ENCODE data around the gene ZFPM1. TPM values are rescaled to one million over a fixed set of nuclear protein-coding genes. Genes with fewer than 3 reads are reported as not detected.
A peak's percentile ranks its signal among the peaks of the same experiment; 100 is the strongest.

The ZFPM1 gene
- total and polyA plus RNA-seq, 2 experiments from 2014 or later = 0.53 to 2.2 TPM

GRCh38 chr16:88536510-88536909 is 83.4 kb downstream of the ZFPM1 start:
- Mint-ChIP-seq H3K4me3 (peak overlapping the region; percentile 80; the same call in 2 of the 3 replicates), H3K9me3 (no peaks in the 10 kb centered on the region; the same call in 2 of the 3 replicates), H3K36me3 (ENCODE audit: low read depth) (peaks cover 3% of the 10 kb centered on the region; the same call in 2 of the 3 replicates), H3K4me1 (peaks cover 10% of the 10 kb centered on the region), H3K27ac (no peak overlapping the region), H3K27me3 (ENCODE audit: insufficient read depth, low read depth, poor library complexity) (peaks cover 16% of the 10 kb centered on the region)
- no peak overlapping the region for H3K27ac ChIP-seq (ENCODE audit: low read depth)
- peaks cover 5% of the 10 kb centered on the region; the same call in 1 of the 2 replicates for H3F3A ChIP-seq (replicated peaks; ENCODE audit: low read depth)
- H3K4me2 ChIP-seq = no peak overlapping the region
- H3K79me2 ChIP-seq (replicated peaks; ENCODE audit: insufficient read depth) = no peaks in the 10 kb centered on the region
- no peaks in the 10 kb centered on the region for H4K20me1 ChIP-seq (replicated peaks; ENCODE audit: insufficient read depth)
- no peaks in the 10 kb centered on the region for H3K27me3 ChIP-seq (ENCODE audit: insufficient read depth)
- no peak overlapping the region for H2AFZ ChIP-seq
- no peak for TF ChIP-seq CTCF (conservative IDR thresholded peaks at IDR 0.05; ENCODE audit: low read depth in 2 of 2)
- TF ChIP-seq JUNB (IDR thresholded peaks at IDR 0.05; ENCODE audit: unreplicated experiment) = no peak
- H3K36me3 ChIP-seq (ENCODE audit: insufficient read depth) = no peaks in the 10 kb centered on the region
- no peaks in the 10 kb centered on the region; the same call in 1 of the 2 replicates for H3K4me1 ChIP-seq (ENCODE audit: insufficient read depth)
- ATAC-seq (no peak), DNase-seq (ENCODE audit: low spot score) (no peak)
- no peaks in the 10 kb centered on the region for H3K9me2 ChIP-seq (ENCODE audit: insufficient read depth)
- no peak overlapping the region for H3K4me3 ChIP-seq

- ATAC-seq = peak; percentile 15
- no peaks in the 10 kb centered on the region for H4K20me1 ChIP-seq (replicated peaks; ENCODE audit: insufficient read depth)
- no peaks in the 10 kb centered on the region; the same call in 1 of the 2 replicates for H3K4me1 ChIP-seq (ENCODE audit: insufficient read depth)
- no peaks in the 10 kb centered on the region for H3K36me3 ChIP-seq (ENCODE audit: insufficient read depth)
- no peak overlapping the region for H3K4me3 ChIP-seq
- no peak overlapping the region for H3K4me2 ChIP-seq
- H3K79me2 ChIP-seq (replicated peaks; ENCODE audit: insufficient read depth) = no peaks in the 10 kb centered on the region
- Mint-ChIP-seq H3K4me3 (no peak overlapping the region), H3K4me1 (peaks cover 10% of the 10 kb centered on the region), H3K9me3 (peaks cover 3% of the 10 kb centered on the region; the same call in 2 of the 3 replicates), H3K27me3 (ENCODE audit: insufficient read depth, low read depth, poor library complexity) (peaks cover 16% of the 10 kb centered on the region), H3K36me3 (ENCODE audit: low read depth) (peaks cover 3% of the 10 kb centered on the region; the same call in 2 of the 3 replicates), H3K27ac (no peak overlapping the region)
- H2AFZ ChIP-seq = no peak overlapping the region
- H3K9me2 ChIP-seq (ENCODE audit: insufficient read depth) = no peaks in the 10 kb centered on the region
- DNase-seq (ENCODE audit: low spot score) = peak; percentile 59
- TF ChIP-seq JUNB (IDR thresholded peaks at IDR 0.05; ENCODE audit: unreplicated experiment) (no peak), CTCF (conservative IDR thresholded peaks at IDR 0.05; ENCODE audit: low read depth in 2 of 2) (peak in 1 of 2 experiments; percentile 32; a peak in 2 of 4 replicates), EZH2 (IDR thresholded peaks at IDR 0.05; ENCODE audit: low read depth, unreplicated experiment) (no peak)
- H3F3A ChIP-seq (replicated peaks; ENCODE audit: low read depth) = peaks cover 5% of the 10 kb centered on the region; the same call in 1 of the 2 replicates
- H3K27me3 ChIP-seq (ENCODE audit: insufficient read depth) = no peaks in the 10 kb centered on the region
- no peak overlapping the region for H3K27ac ChIP-seq (ENCODE audit: low read depth)
Observed at GRCh38 chr16:88536971-88537751, 84.1 kb downstream of the ZFPM1 start.

Measured in GM23338 (cell line).